ENCODE data around the gene SPATA13.
"Not testable (repeated sequence)": the region's sequence is repeated elsewhere in the genome, so short reads cannot be mapped to it uniquely, and the experiment has no call there.

SPATA13 gene

GRCh38 chr13:24215126-24215525 lies 54.6 kb downstream of the SPATA13 start:
- no peak for DNase-seq (ENCODE audit: low read depth)
- H3K4me3 ChIP-seq (ENCODE audit: low read depth, low read length) = no peak overlapping the region

- no peak overlapping the region for H3K4me3 ChIP-seq (ENCODE audit: low read depth, low read length)
- DNase-seq (ENCODE audit: low read depth) = peak; percentile 45
These were observed 55.2 kb downstream of the SPATA13 start for GRCh38 chr13:24215732-24216131.

- H3K4me3 ChIP-seq (ENCODE audit: low read depth, low read length) = no peak overlapping the region
- DNase-seq (ENCODE audit: low read depth) = no peak
These were observed 55.7 kb downstream of the SPATA13 start for GRCh38 chr13:24216176-24216575.

- not testable (repeated sequence) for H3K4me3 ChIP-seq (ENCODE audit: low read depth, low read length); DNase-seq (ENCODE audit: low read depth)
These were observed 56.3 kb downstream of the SPATA13 start for GRCh38 chr13:24216779-24217178.

GRCh38 chr13:24217601-24218281 lies 57.2 kb downstream of the SPATA13 start:
- DNase-seq (ENCODE audit: low read depth) = no peak
- H3K4me3 ChIP-seq (ENCODE audit: low read depth, low read length) = no peak overlapping the region

- no peak for DNase-seq (ENCODE audit: low read depth)
- H3K4me3 ChIP-seq (ENCODE audit: low read depth, low read length) = no peak overlapping the region
These were observed 57.8 kb downstream of the SPATA13 start for GRCh38 chr13:24218338-24218737.

- DNase-seq (ENCODE audit: low read depth) = no peak
- H3K4me3 ChIP-seq (ENCODE audit: low read depth, low read length) = no peak overlapping the region
These were observed 58.5 kb downstream of the SPATA13 start for GRCh38 chr13:24218977-24219376.

- H3K4me3 ChIP-seq (ENCODE audit: low read depth, low read length) = no peak overlapping the region
- DNase-seq (ENCODE audit: low read depth) = peak; percentile 58
These were observed 59.7 kb downstream of the SPATA13 start for GRCh38 chr13:24220086-24220703.

GRCh38 chr13:24221007-24221406 lies 60.5 kb downstream of the SPATA13 start:
- H3K4me3 ChIP-seq (ENCODE audit: low read depth, low read length) = no peak overlapping the region
- DNase-seq (ENCODE audit: low read depth) = no peak

GRCh38 chr13:24222756-24223155 lies 62.2 kb downstream of the SPATA13 start:
- no peak overlapping the region for H3K4me3 ChIP-seq (ENCODE audit: low read depth, low read length)
- no peak for DNase-seq (ENCODE audit: low read depth)

GRCh38 chr13:24223341-24224231 lies 63.1 kb downstream of the SPATA13 start:
- DNase-seq (ENCODE audit: low read depth) = no peak

GRCh38 chr13:24224232-24224680 lies 63.7 kb downstream of the SPATA13 start:
- no peak for DNase-seq (ENCODE audit: low read depth)
- no peak overlapping the region for H3K4me3 ChIP-seq (ENCODE audit: low read depth, low read length)

More at GRCh38 chr13:24223341-24224231, 63.1 kb downstream of the SPATA13 start:
- H3K4me3 ChIP-seq (ENCODE audit: low read depth, low read length) = no peak overlapping the region

GRCh38 chr13:24225062-24225461 lies 64.5 kb downstream of the SPATA13 start:
- no peak for DNase-seq (ENCODE audit: low read depth)
- no peak overlapping the region for H3K4me3 ChIP-seq (ENCODE audit: low read depth, low read length)

GRCh38 chr13:24225930-24226329 lies 65.4 kb downstream of the SPATA13 start:
- H3K4me3 ChIP-seq (ENCODE audit: low read depth, low read length) = no peak overlapping the region
- DNase-seq (ENCODE audit: low read depth) = no peak

- no peak for DNase-seq (ENCODE audit: low read depth)
- no peak overlapping the region for H3K4me3 ChIP-seq (ENCODE audit: low read depth, low read length)
These were observed 66.2 kb downstream of the SPATA13 start for GRCh38 chr13:24226762-24227161.

- peak; percentile 45 for DNase-seq (ENCODE audit: low read depth)
These were observed 68.4 kb downstream of the SPATA13 start for GRCh38 chr13:24228852-24229458.

GRCh38 chr13:24230428-24231072 lies 70.0 kb downstream of the SPATA13 start:
- H3K4me3 ChIP-seq (ENCODE audit: low read depth, low read length) = no peak overlapping the region

More at GRCh38 chr13:24228852-24229458, 68.4 kb downstream of the SPATA13 start:
- H3K4me3 ChIP-seq (ENCODE audit: low read depth, low read length) = no peak overlapping the region

GRCh38 chr13:24231377-24231776 lies 70.9 kb downstream of the SPATA13 start:
- DNase-seq (ENCODE audit: low read depth) = no peak
- H3K4me3 ChIP-seq (ENCODE audit: low read depth, low read length) = no peak overlapping the region

More at GRCh38 chr13:24230428-24231072, 70.0 kb downstream of the SPATA13 start:
- DNase-seq (ENCODE audit: low read depth) = no peak

GRCh38 chr13:24232037-24232436 lies 71.5 kb downstream of the SPATA13 start:
- DNase-seq (ENCODE audit: low read depth) = no peak
- H3K4me3 ChIP-seq (ENCODE audit: low read depth, low read length) = no peak overlapping the region

All from skeletal muscle cell (primary cell).